HepG2 (cell line): Measurements from ENCODE around the gene FNDC4. TPM values are rescaled to one million over a fixed set of nuclear protein-coding genes. Genes with fewer than 3 reads are reported as not detected.

Experiments
- HNF4G ChIP-seq, 2 experiments: sonication (generic) in 1 of 2; formaldehyde crosslinking in 1 of 2; IDR thresholded peaks; 2 replicates each; pipeline versions ENCODE4 v1.4.0 to v1.6.1; 2011 to 2020; ENCODE audit warnings: borderline replicate concordance in 2 of 2, low read depth in 2 of 2, mild to moderate bottlenecking in 2 of 2, low read length in 1 of 2, missing genetic modification reagents in 1 of 2, moderate library complexity in 1 of 2
- HOXA5 ChIP-seq: sonication (generic); formaldehyde crosslinking; IDR thresholded peaks from 2 replicates; pipeline ENCODE4 v1.4.0; 2020; ENCODE audit warnings: missing genetic modification reagents
- ISL2 ChIP-seq: sonication (generic); formaldehyde crosslinking; IDR thresholded peaks from 2 replicates; pipeline ENCODE4 v1.5.0; 2020; ENCODE audit warnings: missing genetic modification reagents
- KDM3A ChIP-seq: IDR thresholded peaks from 2 replicates; pipeline ENCODE4 v1.6.1; 2018; ENCODE audit warnings: low read depth, missing compliant biosample characterization
- LCORL ChIP-seq, 2 experiments: fragments of 450-650 bp in 1 of 2; sonication (generic) in 1 of 2; formaldehyde crosslinking in 1 of 2; IDR thresholded peaks; 2 replicates each; pipeline versions ENCODE4 v1.5.0 to v1.6.1; 2017 to 2020; ENCODE audit warnings: antibody characterized with exemption in 1 of 2, missing genetic modification reagents in 1 of 2
- MNT ChIP-seq: fragments of 450-650 bp; IDR thresholded peaks from 2 replicates; pipeline ENCODE4 v1.6.1; 2016
- RXRB ChIP-seq: IDR thresholded peaks from 2 replicates; pipeline ENCODE4 v1.6.1; 2016; ENCODE audit warnings: borderline replicate concordance, missing genetic modification reagents, missing compliant biosample characterization
- SIN3B ChIP-seq: fragments of 150-350 bp; IDR thresholded peaks from 2 replicates; pipeline ENCODE4 v1.6.1; 2014; ENCODE audit warnings: low read length
- SMARCE1 ChIP-seq: fragments of 450-650 bp; IDR thresholded peaks from 2 replicates; pipeline ENCODE4 v1.6.1; 2017; ENCODE audit warnings: borderline replicate concordance
- SMC3 ChIP-seq: IDR thresholded peaks from 2 replicates; pipeline ENCODE4 v1.6.1; 2011; ENCODE audit warnings: low read length, improper control_type of control experiment
- TCF7L2 ChIP-seq: IDR thresholded peaks from 2 replicates; pipeline ENCODE4 v1.6.1; 2011; ENCODE audit warnings: mild to moderate bottlenecking, low read depth, low read length, moderate library complexity
- ZBTB21 ChIP-seq: sonication (generic); formaldehyde crosslinking; IDR thresholded peaks from 2 replicates; pipeline ENCODE4 v1.4.0; 2020; ENCODE audit warnings: missing genetic modification reagents
- ZBTB37 ChIP-seq: sonication (generic); formaldehyde crosslinking; IDR thresholded peaks from 2 replicates; pipeline ENCODE4 v1.4.0; 2020; ENCODE audit warnings: mild to moderate bottlenecking, missing genetic modification reagents
- ZBTB7B ChIP-seq: sonication (generic); formaldehyde crosslinking; IDR thresholded peaks from 2 replicates; pipeline ENCODE4 v1.4.0; 2020; ENCODE audit warnings: missing genetic modification reagents
- ZNF224 ChIP-seq: sonication (generic); formaldehyde crosslinking; IDR thresholded peaks from 2 replicates; pipeline ENCODE4 v1.5.0; 2020; ENCODE audit warnings: mild to moderate bottlenecking, missing genetic modification reagents
- ZNF251 ChIP-seq: sonication (generic); formaldehyde crosslinking; IDR thresholded peaks from 2 replicates; pipeline ENCODE4 v1.9.0; 2021; ENCODE audit warnings: mild to moderate bottlenecking, missing genetic modification reagents
- ZNF350 ChIP-seq: sonication (generic); formaldehyde crosslinking; IDR thresholded peaks from 2 replicates; pipeline ENCODE4 v1.4.0; 2020; ENCODE audit warnings: mild to moderate bottlenecking, low read depth, missing genetic modification reagents, borderline replicate concordance
- ZNF441 ChIP-seq: sonication (generic); formaldehyde crosslinking; IDR thresholded peaks from 2 replicates; pipeline ENCODE4 v1.7.0; 2021; ENCODE audit warnings: missing genetic modification reagents, borderline replicate concordance
- ZNF530 ChIP-seq: sonication (generic); formaldehyde crosslinking; IDR thresholded peaks from 2 replicates; pipeline ENCODE4 v1.5.0; 2020; ENCODE audit warnings: low read depth, mild to moderate bottlenecking, missing genetic modification reagents
- ZNF607 ChIP-seq: sonication (generic); formaldehyde crosslinking; IDR thresholded peaks from 2 replicates; pipeline ENCODE4 v1.5.1; 2020; ENCODE audit warnings: missing genetic modification reagents, mild to moderate bottlenecking, borderline replicate concordance
- ZNF644 ChIP-seq: IDR thresholded peaks from 2 replicates; pipeline ENCODE4 v1.6.1; 2016; ENCODE audit warnings: low read depth
- ZNF782 ChIP-seq: sonication (generic); formaldehyde crosslinking; IDR thresholded peaks from 2 replicates; pipeline ENCODE4 v1.4.0; 2020; ENCODE audit warnings: missing genetic modification reagents, mild to moderate bottlenecking, borderline replicate concordance
- ZSCAN30 ChIP-seq: sonication (generic); formaldehyde crosslinking; IDR thresholded peaks from 2 replicates; pipeline ENCODE4 v1.5.0; 2020; ENCODE audit warnings: mild to moderate bottlenecking, missing genetic modification reagents
- ZSCAN5A ChIP-seq: sonication (generic); formaldehyde crosslinking; IDR thresholded peaks from 2 replicates; pipeline ENCODE4 v1.8.0; 2022; ENCODE audit warnings: mild to moderate bottlenecking, missing genetic modification reagents, borderline replicate concordance
- polyA plus RNA-seq, 8 experiments: library from polyadenylated mRNA; depleted of rRNA in 3 of 8; stranded (reverse) in 7 of 8; unstranded in 1 of 8; fragments of >200 nt; fragmentation: Illumina TruSeq in 4 of 8; extraction: Trizol in 4 of 8; gene quantifications; 2 replicates each; pipeline versions ENCODE4 v1.2.1 to v1.2.3, GENCODE V29; 2011 to 2016; ENCODE audit warnings: low read depth in 4 of 8, missing spikeins in 1 of 8, mixed read lengths in 1 of 8; ENCODE audit not compliant: insufficient read depth in 1 of 8
- total RNA-seq, 5 experiments: library from RNA; depleted of rRNA; stranded (reverse); fragments of >200 nt; fragmentation: Illumina TruSeq; extraction: Trizol; gene quantifications; 2 replicates each; pipeline ENCODE4 v1.2.3, GENCODE V29; 2016; ENCODE audit warnings: low read depth in 1 of 5
- TF ChIP-seq, protein P1 (sequence below): IDR thresholded peaks from 2 replicates; pipeline ENCODE4 v1.6.1; 2016; ENCODE audit warnings: missing genetic modification reagents, missing compliant biosample characterization

The FNDC4 gene
- total and polyA plus RNA-seq, 2 of the 13 experiments (the other 11 are each of a cell fraction or from before 2014, with no cell fraction given) = 9.0 to 17.4 TPM

GRCh38 chr2:27489498-27490397, 5.3 kb downstream of the FNDC4 start, which contains the start of gene IFT172 (continued):
- no peak for TF ChIP-seq HNF4G (IDR thresholded peaks at IDR 0.05; ENCODE audit: borderline replicate concordance, low read depth, low read length)
- 0 out of 2 replicates have a peak, but pooled peaks have one; percentile 9 for TF ChIP-seq HNF4G (CRISPR knock-in tag; IDR thresholded peaks at IDR 0.05; ENCODE audit: borderline replicate concordance, low read depth)
- peak; percentile 42; the same call in 1 of the 2 replicates for TF ChIP-seq ZBTB7B (CRISPR knock-in tag)
- TF ChIP-seq SIN3B = peak; percentile 70
- peak; percentile 70; the same call in 1 of the 2 replicates for TF ChIP-seq KDM3A (CRISPR knock-in tag)
- no peak for TF ChIP-seq ISL2 (CRISPR knock-in tag)
- peak; percentile 74 for TF ChIP-seq ZNF224 (CRISPR knock-in tag)
- no peak for TF ChIP-seq ZNF251
- TF ChIP-seq SMC3 = no peak; the same call in 1 of the 2 replicates
- no peak for TF ChIP-seq ZBTB37
- TF ChIP-seq RXRB (CRISPR knock-in tag) = peak; percentile 51
- TF ChIP-seq ZNF350 (CRISPR knock-in tag) = peak; percentile 72
- TF ChIP-seq TCF7L2 = no peak
- no peak for TF ChIP-seq ZNF530 (CRISPR knock-in tag)
- TF ChIP-seq ZBTB21 = peak; percentile 80
- peak; percentile 86; the same call in 1 of the 2 replicates for TF ChIP-seq ZNF607 (CRISPR knock-in tag)
- no peak for TF ChIP-seq HOXA5 (CRISPR knock-in tag)
- peak; percentile 89 for TF ChIP-seq ZNF441 (CRISPR knock-in tag)
- no peak for TF ChIP-seq ZSCAN5A (CRISPR knock-in tag)
- no peak for TF ChIP-seq ZNF644
- TF ChIP-seq, protein P1, sequence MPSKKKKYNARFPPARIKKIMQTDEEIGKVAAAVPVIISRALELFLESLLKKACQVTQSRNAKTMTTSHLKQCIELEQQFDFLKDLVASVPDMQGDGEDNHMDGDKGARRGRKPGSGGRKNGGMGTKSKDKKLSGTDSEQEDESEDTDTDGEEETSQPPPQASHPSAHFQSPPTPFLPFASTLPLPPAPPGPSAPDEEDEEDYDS = no peak; the same call in 1 of the 2 replicates
- no peak for TF ChIP-seq LCORL (IDR thresholded peaks at IDR 0.05)
- 0 out of 2 replicates have a peak, but pooled peaks have one; percentile 12 for TF ChIP-seq LCORL (CRISPR knock-in tag; IDR thresholded peaks at IDR 0.05)
- TF ChIP-seq MNT = peak; percentile 96
- TF ChIP-seq ZNF782 = 0 out of 2 replicates have a peak, but pooled peaks have one; percentile 90
- TF ChIP-seq ZSCAN30 (CRISPR knock-in tag) = no peak
- TF ChIP-seq SMARCE1 = no peak
